ENCODE data around the gene SERPINB1. TPM values are rescaled to one million over a fixed set of nuclear protein-coding genes. Genes with fewer than 3 reads are reported as not detected.

The SERPINB1 gene
- total RNA-seq, 1 donor from 2014 or later = 14.8 TPM

DNA sequence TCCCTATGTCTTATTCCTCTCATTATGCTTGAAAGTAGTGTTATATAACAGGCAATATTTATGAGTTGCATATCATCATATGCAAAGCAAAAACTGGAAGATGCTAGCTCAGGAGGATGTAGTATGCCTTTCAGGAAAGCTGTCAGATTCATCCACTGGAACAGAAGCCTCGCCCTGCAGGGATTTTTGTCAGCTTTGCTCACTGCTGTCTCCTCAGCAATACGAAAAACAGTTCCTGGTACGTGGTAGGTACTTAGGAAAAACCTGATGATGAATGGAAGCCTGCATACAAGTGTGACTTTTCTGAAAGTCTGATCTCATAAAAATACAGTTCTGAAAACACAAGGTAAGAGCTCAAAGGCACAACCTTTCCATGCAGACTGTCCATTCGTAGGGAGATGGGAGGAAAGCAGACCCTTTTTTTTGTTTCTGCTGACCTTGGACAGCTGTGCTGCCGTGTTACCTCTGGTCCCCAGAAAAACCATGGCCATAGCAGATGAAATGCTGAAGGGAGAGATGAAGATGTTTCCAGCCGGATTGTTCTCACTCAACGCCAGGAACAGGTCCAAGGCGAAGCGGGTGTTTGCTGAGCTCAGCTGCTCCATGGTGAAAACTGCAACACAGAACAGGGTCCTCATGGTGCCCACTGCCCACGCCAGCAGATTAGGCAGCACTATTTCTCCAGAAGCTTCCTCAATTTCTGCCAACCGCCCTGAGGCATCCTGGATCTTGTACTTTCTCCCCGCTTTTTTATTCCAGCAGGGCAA lies 1.5 kb downstream of the SERPINB1 start:
- Mint-ChIP-seq H3K36me3 (ENCODE audit: unreplicated experiment) (peaks cover 9% of the 10 kb centered on the region), H3K4me1 (ENCODE audit: unreplicated experiment) (peaks cover 25% of the 10 kb centered on the region), H3K9me3 (ENCODE audit: unreplicated experiment) (no peaks in the 10 kb centered on the region), H3K27ac (ENCODE audit: unreplicated experiment) (peak overlapping the region; percentile 76), H3K27me3 (ENCODE audit: unreplicated experiment) (no peaks in the 10 kb centered on the region), H3K4me3 (ENCODE audit: unreplicated experiment) (peak overlapping the region; percentile 58)
- TF ChIP-seq, protein P1, sequence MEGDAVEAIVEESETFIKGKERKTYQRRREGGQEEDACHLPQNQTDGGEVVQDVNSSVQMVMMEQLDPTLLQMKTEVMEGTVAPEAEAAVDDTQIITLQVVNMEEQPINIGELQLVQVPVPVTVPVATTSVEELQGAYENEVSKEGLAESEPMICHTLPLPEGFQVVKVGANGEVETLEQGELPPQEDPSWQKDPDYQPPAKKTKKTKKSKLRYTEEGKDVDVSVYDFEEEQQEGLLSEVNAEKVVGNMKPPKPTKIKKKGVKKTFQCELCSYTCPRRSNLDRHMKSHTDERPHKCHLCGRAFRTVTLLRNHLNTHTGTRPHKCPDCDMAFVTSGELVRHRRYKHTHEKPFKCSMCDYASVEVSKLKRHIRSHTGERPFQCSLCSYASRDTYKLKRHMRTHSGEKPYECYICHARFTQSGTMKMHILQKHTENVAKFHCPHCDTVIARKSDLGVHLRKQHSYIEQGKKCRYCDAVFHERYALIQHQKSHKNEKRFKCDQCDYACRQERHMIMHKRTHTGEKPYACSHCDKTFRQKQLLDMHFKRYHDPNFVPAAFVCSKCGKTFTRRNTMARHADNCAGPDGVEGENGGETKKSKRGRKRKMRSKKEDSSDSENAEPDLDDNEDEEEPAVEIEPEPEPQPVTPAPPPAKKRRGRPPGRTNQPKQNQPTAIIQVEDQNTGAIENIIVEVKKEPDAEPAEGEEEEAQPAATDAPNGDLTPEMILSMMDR (IDR thresholded peaks at IDR 0.05) = no peak
- DNase-seq (ENCODE audit: extremely low spot score, unreplicated experiment) = peak; percentile 57

DNA sequence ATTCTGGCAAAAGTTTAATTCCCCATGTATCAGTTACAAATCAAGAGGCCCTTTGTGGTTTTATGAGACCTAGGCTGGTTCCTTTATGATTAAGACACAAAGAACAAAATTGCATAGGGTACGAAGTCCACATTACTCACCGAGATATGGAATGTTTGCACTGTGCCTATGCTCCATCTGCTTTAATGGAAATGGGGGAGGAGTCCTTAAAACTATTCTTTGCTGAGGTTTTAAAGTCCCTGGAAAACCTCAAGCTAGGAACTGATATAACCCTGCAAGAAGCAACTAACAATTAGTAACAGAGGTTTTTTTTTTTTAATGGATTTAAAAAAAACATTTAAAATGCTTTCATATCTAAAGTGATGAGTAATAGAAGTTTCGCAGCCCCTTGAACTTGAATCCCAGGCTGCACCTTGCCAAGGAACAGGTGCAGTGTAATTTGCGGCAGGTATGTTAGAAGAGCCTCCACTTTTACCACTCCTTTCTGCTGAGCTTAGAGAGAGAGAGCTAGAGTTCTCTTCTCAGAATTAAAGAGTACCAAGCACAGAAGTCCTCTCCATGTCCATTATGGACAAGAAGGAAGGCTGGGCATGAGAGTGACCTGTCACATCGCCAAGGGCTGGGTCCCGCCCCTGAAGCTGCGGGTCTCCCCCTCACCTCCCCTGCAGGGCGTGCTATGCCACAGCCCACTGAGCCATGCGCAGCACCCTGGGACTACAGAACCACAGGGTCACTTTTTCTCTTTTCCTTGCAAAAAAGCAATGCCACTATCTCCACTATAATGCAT lies 2.3 kb downstream of the SERPINB1 start:
- H3K27me3 Mint-ChIP-seq (ENCODE audit: unreplicated experiment) = no peaks in the 10 kb centered on the region
- peaks cover 14% of the 10 kb centered on the region for H3K36me3 Mint-ChIP-seq (ENCODE audit: unreplicated experiment)
- no peak overlapping the region for H3K4me3 Mint-ChIP-seq (ENCODE audit: unreplicated experiment)
- TF ChIP-seq, protein P1 (IDR thresholded peaks at IDR 0.05) = no peak
- H3K27ac Mint-ChIP-seq (ENCODE audit: unreplicated experiment) = peak overlapping the region; percentile 76
- H3K9me3 Mint-ChIP-seq (ENCODE audit: unreplicated experiment) = no peaks in the 10 kb centered on the region
- DNase-seq (ENCODE audit: extremely low spot score, unreplicated experiment) = no peak
- H3K4me1 Mint-ChIP-seq (ENCODE audit: unreplicated experiment) = peaks cover 25% of the 10 kb centered on the region

DNA sequence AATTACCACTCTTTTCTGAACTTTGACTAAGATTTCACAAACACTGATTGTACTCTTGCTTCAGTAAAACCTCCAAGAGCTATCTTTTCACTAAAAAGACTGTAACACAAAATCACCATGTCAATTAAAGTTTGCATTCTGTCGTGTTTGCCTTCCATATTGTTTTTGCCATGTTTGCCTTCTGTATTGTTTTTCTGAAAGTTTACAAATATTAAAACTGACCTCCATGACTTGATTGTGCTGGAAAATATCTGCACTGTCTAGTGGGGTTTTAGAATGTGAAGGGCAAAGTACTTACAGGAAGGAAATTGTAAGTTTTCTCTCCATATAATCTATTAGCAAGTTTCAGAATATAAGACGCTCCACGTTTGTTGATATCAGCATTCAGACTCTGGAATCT lies 3.4 kb downstream of the SERPINB1 start:
- H3K4me1 Mint-ChIP-seq (ENCODE audit: unreplicated experiment) = peaks cover 25% of the 10 kb centered on the region
- no peaks in the 10 kb centered on the region for H3K9me3 Mint-ChIP-seq (ENCODE audit: unreplicated experiment)
- H3K27ac Mint-ChIP-seq (ENCODE audit: unreplicated experiment) = no peak overlapping the region
- no peak overlapping the region for H3K4me3 Mint-ChIP-seq (ENCODE audit: unreplicated experiment)
- DNase-seq (ENCODE audit: extremely low spot score, unreplicated experiment) = no peak
- H3K36me3 Mint-ChIP-seq (ENCODE audit: unreplicated experiment) = peaks cover 21% of the 10 kb centered on the region
- TF ChIP-seq, protein P1 (IDR thresholded peaks at IDR 0.05) = no peak
- no peaks in the 10 kb centered on the region for H3K27me3 Mint-ChIP-seq (ENCODE audit: unreplicated experiment)

DNA sequence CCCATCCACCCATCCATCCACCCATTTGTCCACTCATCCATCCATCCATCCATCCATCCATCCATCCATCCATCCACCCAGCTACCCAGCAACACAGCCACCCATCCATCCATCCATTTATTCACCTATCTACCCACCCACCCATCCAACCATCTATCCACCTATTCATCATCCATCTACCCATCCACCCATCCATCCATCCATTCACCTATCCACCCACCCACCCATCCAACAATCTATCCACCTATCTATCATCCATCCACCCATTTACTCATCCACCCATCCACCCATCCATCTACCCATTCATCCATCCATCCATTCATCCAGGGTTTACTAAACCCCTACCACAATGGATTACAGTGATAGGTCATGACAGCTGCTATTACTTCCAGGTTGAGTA lies 7.4 kb downstream of the SERPINB1 start:
- TF ChIP-seq, protein P1 (IDR thresholded peaks at IDR 0.05) = no peak
- H3K9me3 Mint-ChIP-seq (ENCODE audit: unreplicated experiment) = no peaks in the 10 kb centered on the region
- no peak overlapping the region for H3K4me3 Mint-ChIP-seq (ENCODE audit: unreplicated experiment)
- H3K36me3 Mint-ChIP-seq (ENCODE audit: unreplicated experiment) = peaks cover 28% of the 10 kb centered on the region
- no peaks in the 10 kb centered on the region for H3K27me3 Mint-ChIP-seq (ENCODE audit: unreplicated experiment)
- H3K27ac Mint-ChIP-seq (ENCODE audit: unreplicated experiment) = no peak overlapping the region
- peaks cover 3% of the 10 kb centered on the region for H3K4me1 Mint-ChIP-seq (ENCODE audit: unreplicated experiment)
- no peak for DNase-seq (ENCODE audit: extremely low spot score, unreplicated experiment)

DNA sequence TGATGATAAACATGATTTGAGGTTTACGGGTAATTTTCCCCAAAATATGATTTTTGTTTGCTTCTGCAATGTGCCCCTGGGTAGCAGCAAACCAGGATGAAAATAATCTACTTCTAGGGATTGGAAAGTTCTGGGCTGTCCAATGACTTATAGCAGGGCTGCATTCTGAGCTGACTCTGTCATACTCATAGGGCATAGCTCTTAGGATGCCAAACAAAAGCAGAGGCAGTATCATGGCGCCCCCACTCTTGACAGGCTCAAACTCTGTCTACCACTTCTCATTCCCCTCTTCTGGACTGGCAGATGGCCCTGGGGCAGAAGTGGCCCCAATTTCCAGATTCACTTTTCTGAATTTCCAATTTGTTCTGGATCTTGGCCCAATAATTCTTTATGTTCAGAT lies 10.3 kb downstream of the SERPINB1 start:
- no peak overlapping the region for H3K4me3 Mint-ChIP-seq (ENCODE audit: unreplicated experiment)
- no peak for DNase-seq (ENCODE audit: extremely low spot score, unreplicated experiment)

More for the DNA sequence above, 10.3 kb downstream of the SERPINB1 start:
- TF ChIP-seq, protein P1 (IDR thresholded peaks at IDR 0.05) = no peak
- Mint-ChIP-seq H3K36me3 (ENCODE audit: unreplicated experiment) (peaks cover 22% of the 10 kb centered on the region), H3K27me3 (ENCODE audit: unreplicated experiment) (no peaks in the 10 kb centered on the region), H3K9me3 (ENCODE audit: unreplicated experiment) (no peaks in the 10 kb centered on the region), H3K27ac (ENCODE audit: unreplicated experiment) (no peak overlapping the region), H3K4me1 (ENCODE audit: unreplicated experiment) (no peaks in the 10 kb centered on the region)

Data from osteocyte (in vitro differentiated cells).